ENCODE measurements around the gene NFIA.

GRCh38 chr1:61260171-61260570, 177.8 kb downstream of the NFIA start:
- TF ChIP-seq CTCF (conservative IDR thresholded peaks at IDR 0.05; ENCODE audit: low read length) (no peak), EZH2phosphoT487 (IDR thresholded peaks at IDR 0.05; ENCODE audit: borderline replicate concordance) (no peak)

Data from Loucy (cell line).